AG04450 (cell line): ENCODE data around the gene NCOA7. TPM values are rescaled to one million over a fixed set of nuclear protein-coding genes. Genes with fewer than 3 reads are reported as not detected.

ENCODE experiments used
- CTCF ChIA-PET: fragments of 300-600, 350-600 bp; formaldehyde crosslinking; extraction: SDS; loops from one replicate; lab custom pipeline; 2022; ENCODE audit warnings: antibody characterized with exemption, inconsistent platforms; lab: Charles Lee
- POLR2A ChIA-PET: fragments of 350-600 bp; formaldehyde crosslinking; extraction: SDS; loops from one replicate; lab custom pipeline; 2021; ENCODE audit warnings: antibody characterized with exemption, inconsistent platforms; lab: Yijun Ruan, JAX
- DNase-seq: peaks from one replicate; pipeline ENCODE4 v3.0.0-alpha.2; 2011; ENCODE audit warnings: low read depth, low spot score
- H3K27ac ChIP-seq: one replicate; pipeline ENCODE4 v1.5.1; 2012; ENCODE audit warnings: low read depth, low read length, control low read depth
- H3K27me3 ChIP-seq: one replicate; pipeline ENCODE4 v1.6.0; 2012; ENCODE audit warnings: low read length; ENCODE audit not compliant: control insufficient read depth, insufficient read depth
- H3K4me3 ChIP-seq: 2 replicates; pipeline ENCODE4 v1.5.1; 2011; ENCODE audit warnings: mild to moderate bottlenecking, low read depth, low read length, control low read depth
- H3K9me3 ChIP-seq: 2 replicates; pipeline ENCODE4 v1.5.1; 2012; ENCODE audit warnings: low read length; ENCODE audit not compliant: control insufficient read depth, insufficient read depth
- CTCF ChIP-seq: IDR thresholded peaks from 2 replicates; pipeline ENCODE4 v1.5.1; 2011; ENCODE audit warnings: low read depth, low read length, control low read depth, inconsistent platforms
- polyA plus RNA-seq: library from polyadenylated mRNA; depleted of rRNA; stranded (reverse); fragments of >200 nt; gene quantifications from 2 replicates; pipeline ENCODE4 v1.2.3, GENCODE V29; 2011

The NCOA7 gene
- polyA plus RNA-seq, 1 experiment = 21.5 TPM

GRCh38 chr6:125959041-125959440 is 168.3 kb downstream of the NCOA7 start:
- ChIA-PET CTCF (interaction anchor here (0.5 to 11.8 kb wide), 5 partner anchors 15 to 210 kb away, joined by 4 to 196 read pairs (median 5); partner anchors contain the start of gene NCOA7), POLR2A (no interaction called here)
- Histone ChIP-seq H3K27ac (no peak overlapping the region), H3K27me3 (no peaks in the 10 kb centered on the region), H3K9me3 (peaks cover 4% of the 10 kb centered on the region; the same call in 1 of the 2 replicates), H3K4me3 (no peak overlapping the region)
- DNase-seq = no peak
- TF ChIP-seq CTCF = no peak

- ChIA-PET CTCF (interaction anchor here (1.5 to 11.8 kb wide), 2 partner anchors 13 to 176 kb away, joined by 7 to 196 read pairs; partner anchors contain the start of gene NCOA7), POLR2A (no interaction called here)
- no peak overlapping the region for H3K4me3 ChIP-seq
- peaks cover 4% of the 10 kb centered on the region; the same call in 1 of the 2 replicates for H3K9me3 ChIP-seq
- no peak for DNase-seq
- no peaks in the 10 kb centered on the region for H3K27me3 ChIP-seq
- no peak overlapping the region for H3K27ac ChIP-seq
- TF ChIP-seq CTCF = no peak
Observed at GRCh38 chr6:125961117-125961516, 170.4 kb downstream of the NCOA7 start.

GRCh38 chr6:125962900-125963497 is 172.2 kb downstream of the NCOA7 start:
- DNase-seq = no peak
- Histone ChIP-seq H3K27me3 (no peaks in the 10 kb centered on the region), H3K9me3 (no peaks in the 10 kb centered on the region), H3K27ac (no peak overlapping the region), H3K4me3 (no peak overlapping the region)
- ChIA-PET CTCF (interaction anchor here (3.4 kb wide), 1 partner anchor 11 kb away, joined by 28 read pairs; no protein-coding TSS in a partner anchor), POLR2A (no interaction called here)
- no peak for TF ChIP-seq CTCF

GRCh38 chr6:125963817-125964216 is 173.1 kb downstream of the NCOA7 start:
- TF ChIP-seq CTCF = no peak
- H3K27ac ChIP-seq = no peak overlapping the region
- POLR2A ChIA-PET = no interaction called here
- DNase-seq = no peak
- no peak overlapping the region for H3K4me3 ChIP-seq
- no peaks in the 10 kb centered on the region for H3K9me3 ChIP-seq
- H3K27me3 ChIP-seq = no peaks in the 10 kb centered on the region
- CTCF ChIA-PET = interaction anchor here (2.8 to 3.4 kb wide), 2 partner anchors 8 to 10 kb away, joined by 14 to 28 read pairs; partner anchors contain the start of gene HINT3

GRCh38 chr6:125966569-125966968 is 175.8 kb downstream of the NCOA7 start:
- ChIA-PET CTCF (interaction anchor here (1.1 to 2.8 kb wide), 3 partner anchors 9 to 108 kb away, joined by 4 to 14 read pairs (median 11); partner anchors contain the start of gene HINT3), POLR2A (no interaction called here)
- Histone ChIP-seq H3K4me3 (no peak overlapping the region), H3K27ac (no peak overlapping the region), H3K9me3 (no peaks in the 10 kb centered on the region), H3K27me3 (no peaks in the 10 kb centered on the region)
- DNase-seq = no peak
- no peak for TF ChIP-seq CTCF
